T-helper 2 cell (primary cell): ENCODE measurements around the gene ADAMTS7.
"Not testable (repeated sequence)": the region's sequence is repeated elsewhere in the genome, so short reads cannot be mapped to it uniquely, and the experiment has no call there.

Experiments
- DNase-seq, 5 experiments: peaks; one replicate each; pipeline versions ENCODE4 v3.0.0 to v3.0.0-alpha.2; 2012 to 2022

The ADAMTS7 gene

GRCh38 chr15:78750566-78750965 is 60.7 kb downstream of the ADAMTS7 start:
- no peak for DNase-seq

GRCh38 chr15:78749831-78750230 is 61.4 kb downstream of the ADAMTS7 start:
- DNase-seq = no peak

- not testable (repeated sequence) for DNase-seq
These were observed 63.4 kb downstream of the ADAMTS7 start for GRCh38 chr15:78747877-78748276.

- DNase-seq = peak in 1 of 5 experiments; percentile 39
These were observed 69.6 kb downstream of the ADAMTS7 start for GRCh38 chr15:78741674-78742073.

- no peak for DNase-seq
These were observed 70.4 kb downstream of the ADAMTS7 start for GRCh38 chr15:78740904-78741274.

GRCh38 chr15:78739996-78740903 is 71.0 kb downstream of the ADAMTS7 start:
- peak in 2 of 5 experiments; percentile 23 to 67 for DNase-seq

GRCh38 chr15:78739206-78739605 is 72.1 kb downstream of the ADAMTS7 start:
- no peak for DNase-seq

- peak in 2 of 5 experiments; percentile 23 to 30 for DNase-seq
These were observed 73.2 kb downstream of the ADAMTS7 start for GRCh38 chr15:78737931-78738558.

- DNase-seq = no peak
These were observed 74.0 kb downstream of the ADAMTS7 start for GRCh38 chr15:78737187-78737820.

- DNase-seq = not testable (repeated sequence)
These were observed 75.0 kb downstream of the ADAMTS7 start for GRCh38 chr15:78736286-78736685.

GRCh38 chr15:78734451-78735064 is 76.7 kb downstream of the ADAMTS7 start:
- no peak for DNase-seq

GRCh38 chr15:78732634-78733033 is 78.6 kb downstream of the ADAMTS7 start:
- DNase-seq = no peak

- no peak for DNase-seq
These were observed 80.3 kb downstream of the ADAMTS7 start for GRCh38 chr15:78730955-78731354.

- not testable (repeated sequence) for DNase-seq
These were observed 82.8 kb downstream of the ADAMTS7 start for GRCh38 chr15:78728427-78728826.

GRCh38 chr15:78727561-78727960 is 83.7 kb downstream of the ADAMTS7 start:
- no peak for DNase-seq

- no peak for DNase-seq
These were observed 84.3 kb downstream of the ADAMTS7 start for GRCh38 chr15:78726870-78727551.

GRCh38 chr15:78719819-78720450 is 91.3 kb downstream of the ADAMTS7 start:
- DNase-seq = not testable (repeated sequence)

GRCh38 chr15:78718837-78719236 is 92.4 kb downstream of the ADAMTS7 start:
- no peak for DNase-seq

- DNase-seq = no peak
These were observed 93.2 kb downstream of the ADAMTS7 start for GRCh38 chr15:78717956-78718656.

- DNase-seq = no peak
These were observed 94.6 kb downstream of the ADAMTS7 start for GRCh38 chr15:78716651-78717050.

- DNase-seq = no peak
These were observed 95.3 kb downstream of the ADAMTS7 start for GRCh38 chr15:78715930-78716329.
